ENCODE results near the gene HMOX2.

Gene HMOX2

DNA sequence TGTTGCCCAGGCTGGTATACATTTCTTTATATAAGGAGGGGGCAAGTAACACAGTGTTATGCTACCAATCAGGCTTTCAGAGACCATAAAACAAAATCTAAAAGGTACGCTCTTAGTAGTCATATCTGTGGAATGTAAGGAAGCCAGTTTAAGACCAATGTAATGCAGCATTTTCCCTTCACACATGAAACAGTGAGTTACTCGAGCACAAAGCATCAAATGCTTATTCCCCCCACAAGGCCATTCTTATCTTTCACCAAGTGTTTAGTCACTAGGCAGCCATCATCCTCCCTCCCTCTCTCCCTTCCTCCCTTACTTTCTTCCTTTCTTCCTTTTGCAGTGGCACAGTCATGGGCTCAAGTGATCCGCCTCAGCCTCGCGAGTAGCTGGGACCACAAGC, 12.8 kb downstream of the HMOX2 start:
- Histone ChIP-seq H3K9ac (ENCODE audit: low read depth, low read length) (no peak overlapping the region), H3K36me3 (ENCODE audit: control insufficient read depth, insufficient read depth, low read length) (peaks cover 5% of the 10 kb centered on the region), H3K4me3 (ENCODE audit: low read depth, low read length) (no peak overlapping the region), H3K9me3 (ENCODE audit: control insufficient read depth, insufficient read depth, low read length) (no peaks in the 10 kb centered on the region), H3K4me1 (ENCODE audit: control insufficient read depth, insufficient read depth, low read length) (no peaks in the 10 kb centered on the region), H3K27me3 (ENCODE audit: control insufficient read depth, insufficient read depth, low read length) (no peaks in the 10 kb centered on the region)

DNA sequence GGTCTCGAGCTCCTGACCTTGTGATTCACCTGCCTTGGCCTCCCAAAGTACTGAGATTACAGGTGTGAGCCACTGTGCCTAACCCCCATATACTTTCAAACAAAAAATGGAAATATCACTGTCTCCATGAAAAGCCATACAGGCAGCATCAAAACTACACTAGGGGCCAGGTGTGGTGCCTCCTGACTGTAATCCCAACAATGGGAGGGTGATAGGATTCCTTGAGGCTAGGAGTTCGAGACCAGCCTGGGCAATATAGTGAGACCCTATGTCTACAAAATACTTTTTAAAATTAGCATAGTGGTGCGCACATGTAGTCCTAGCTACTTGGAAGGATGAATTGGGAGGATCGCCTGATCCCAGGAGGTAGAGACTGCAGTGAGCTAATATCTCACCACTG, 15.7 kb downstream of the HMOX2 start:
- no peak overlapping the region for H3K9ac ChIP-seq (ENCODE audit: low read depth, low read length)
- H3K36me3 ChIP-seq (ENCODE audit: control insufficient read depth, insufficient read depth, low read length) = no peaks in the 10 kb centered on the region
- H3K4me3 ChIP-seq (ENCODE audit: low read depth, low read length) = no peak overlapping the region
- H3K4me1 ChIP-seq (ENCODE audit: control insufficient read depth, insufficient read depth, low read length) = peaks cover 5% of the 10 kb centered on the region
- H3K27me3 ChIP-seq (ENCODE audit: control insufficient read depth, insufficient read depth, low read length) = no peaks in the 10 kb centered on the region
- H3K9me3 ChIP-seq (ENCODE audit: control insufficient read depth, insufficient read depth, low read length) = no peaks in the 10 kb centered on the region

DNA sequence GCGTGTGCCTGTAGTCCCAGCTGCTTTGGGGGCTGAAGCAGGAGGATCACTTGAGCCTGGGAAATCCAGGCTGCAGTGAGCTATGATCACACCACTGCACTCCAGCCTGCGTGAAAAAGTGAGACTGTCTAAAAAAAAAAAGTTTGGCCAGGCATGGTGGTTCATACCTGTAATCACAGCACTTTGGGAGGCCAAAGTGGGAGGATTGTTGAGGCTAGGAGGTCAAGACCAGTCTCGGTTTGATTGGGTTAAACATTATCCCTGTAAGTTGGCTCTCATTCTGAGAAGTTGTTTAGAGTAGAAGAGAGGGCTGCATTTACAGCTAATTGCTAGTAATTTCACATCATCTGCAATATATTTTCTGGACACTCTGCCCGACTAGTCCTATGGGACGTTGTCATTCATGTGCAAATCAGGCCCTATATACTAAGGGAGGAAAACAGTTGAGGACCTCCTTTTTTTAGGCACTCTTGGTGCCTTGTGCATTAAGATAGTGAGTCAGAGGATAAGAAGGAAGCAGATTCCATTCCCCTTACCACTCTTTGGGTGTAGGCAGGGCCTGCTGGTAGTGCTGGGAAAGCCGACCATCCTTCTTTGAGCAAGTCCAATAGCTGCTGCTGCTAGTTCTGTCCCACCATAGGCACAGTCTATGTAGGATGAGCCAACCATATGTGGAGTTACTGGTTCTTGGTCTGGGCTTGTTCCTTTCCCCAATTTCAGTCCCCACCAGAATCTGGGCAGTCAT, 18.7 kb downstream of the HMOX2 start:
- H3K9me3 ChIP-seq (ENCODE audit: control insufficient read depth, insufficient read depth, low read length) = no peaks in the 10 kb centered on the region
- H3K4me3 ChIP-seq (ENCODE audit: low read depth, low read length) = no peak overlapping the region
- H3K27me3 ChIP-seq (ENCODE audit: control insufficient read depth, insufficient read depth, low read length) = no peaks in the 10 kb centered on the region
- no peak overlapping the region for H3K9ac ChIP-seq (ENCODE audit: low read depth, low read length)
- no peaks in the 10 kb centered on the region for H3K36me3 ChIP-seq (ENCODE audit: control insufficient read depth, insufficient read depth, low read length)
- peaks cover 5% of the 10 kb centered on the region for H3K4me1 ChIP-seq (ENCODE audit: control insufficient read depth, insufficient read depth, low read length)

DNA sequence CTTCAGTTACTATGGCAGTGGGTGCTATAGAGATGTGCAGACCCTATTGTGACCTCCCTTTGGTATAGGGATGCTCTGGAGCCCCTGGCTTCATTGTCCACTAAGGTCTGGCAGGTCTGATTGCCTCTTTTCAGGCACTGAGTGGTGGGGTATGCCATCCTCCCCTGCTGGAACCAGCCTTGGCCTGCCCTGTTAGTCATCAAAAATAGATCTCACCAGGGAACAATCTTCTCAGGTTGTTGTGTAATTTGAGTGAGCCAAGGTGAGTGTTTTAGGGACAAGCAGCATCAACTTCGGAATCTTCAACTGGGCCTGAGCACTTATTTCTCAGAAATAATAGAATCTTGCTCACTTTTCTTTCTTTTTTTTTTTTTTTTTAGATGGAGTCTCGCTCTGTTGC, 19.6 kb downstream of the HMOX2 start:
- no peak overlapping the region for H3K9ac ChIP-seq (ENCODE audit: low read depth, low read length)
- peaks cover 5% of the 10 kb centered on the region for H3K4me1 ChIP-seq (ENCODE audit: control insufficient read depth, insufficient read depth, low read length)
- H3K9me3 ChIP-seq (ENCODE audit: control insufficient read depth, insufficient read depth, low read length) = no peaks in the 10 kb centered on the region
- no peaks in the 10 kb centered on the region for H3K36me3 ChIP-seq (ENCODE audit: control insufficient read depth, insufficient read depth, low read length)
- H3K27me3 ChIP-seq (ENCODE audit: control insufficient read depth, insufficient read depth, low read length) = no peaks in the 10 kb centered on the region
- H3K4me3 ChIP-seq (ENCODE audit: low read depth, low read length) = no peak overlapping the region

DNA sequence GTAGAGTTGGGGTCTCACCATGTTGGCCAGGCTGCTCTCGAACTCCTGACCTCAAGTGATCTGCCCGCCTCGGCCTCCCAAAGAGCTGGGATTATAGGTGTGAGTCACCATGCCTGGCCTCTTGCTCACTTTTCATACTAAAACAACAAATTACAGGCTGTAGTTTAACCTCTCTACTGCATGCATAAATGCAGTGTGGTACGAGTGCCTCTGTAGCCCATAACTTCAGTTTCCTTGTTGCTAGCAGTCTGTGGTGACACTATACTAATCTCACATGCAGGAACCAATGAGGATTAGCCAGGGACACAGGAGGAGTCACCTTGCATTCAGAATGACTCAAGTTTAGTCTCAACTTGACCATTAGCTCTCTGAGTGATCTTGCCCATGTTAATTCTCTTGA, 20.1 kb downstream of the HMOX2 start:
- Histone ChIP-seq H3K9ac (ENCODE audit: low read depth, low read length) (no peak overlapping the region), H3K4me3 (ENCODE audit: low read depth, low read length) (no peak overlapping the region), H3K4me1 (ENCODE audit: control insufficient read depth, insufficient read depth, low read length) (peaks cover 5% of the 10 kb centered on the region), H3K36me3 (ENCODE audit: control insufficient read depth, insufficient read depth, low read length) (no peaks in the 10 kb centered on the region), H3K27me3 (ENCODE audit: control insufficient read depth, insufficient read depth, low read length) (no peaks in the 10 kb centered on the region), H3K9me3 (ENCODE audit: control insufficient read depth, insufficient read depth, low read length) (no peaks in the 10 kb centered on the region)

DNA sequence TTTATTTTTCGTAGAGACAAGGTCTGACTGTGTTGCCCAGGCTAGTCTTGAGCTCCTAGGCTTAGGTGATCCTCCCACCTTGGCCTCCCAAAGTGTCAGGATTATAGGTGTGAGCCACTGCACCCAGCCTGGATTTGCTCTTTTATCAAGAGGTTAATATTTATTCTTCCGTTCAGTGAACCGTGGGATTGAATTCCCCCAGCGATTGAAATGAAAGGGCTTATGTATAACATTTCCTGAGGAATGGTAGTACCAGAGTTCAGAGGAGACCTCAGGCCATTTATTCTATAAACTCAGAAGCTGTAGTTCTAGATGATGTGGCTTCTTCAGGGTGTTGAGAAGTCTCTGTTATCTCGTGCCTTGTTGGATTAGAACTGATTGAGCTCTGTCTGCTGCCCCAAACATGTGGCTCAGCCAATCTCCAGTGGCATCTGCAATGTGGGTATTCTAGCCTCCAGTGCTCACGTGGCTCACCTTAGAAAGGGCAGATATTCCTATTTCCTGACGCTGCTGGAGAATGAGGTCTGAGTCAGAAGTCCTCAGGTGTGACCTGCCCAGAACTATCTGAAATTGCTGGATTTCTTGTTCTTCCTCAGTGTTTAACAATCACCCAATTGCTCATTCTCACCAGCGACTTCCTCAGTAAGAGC, 22.5 kb downstream of the HMOX2 start:
- Histone ChIP-seq H3K27me3 (ENCODE audit: control insufficient read depth, insufficient read depth, low read length) (no peaks in the 10 kb centered on the region), H3K9me3 (ENCODE audit: control insufficient read depth, insufficient read depth, low read length) (no peaks in the 10 kb centered on the region), H3K4me1 (ENCODE audit: control insufficient read depth, insufficient read depth, low read length) (peaks cover 5% of the 10 kb centered on the region), H3K36me3 (ENCODE audit: control insufficient read depth, insufficient read depth, low read length) (no peaks in the 10 kb centered on the region), H3K4me3 (ENCODE audit: low read depth, low read length) (no peak overlapping the region), H3K9ac (ENCODE audit: low read depth, low read length) (no peak overlapping the region)

DNA sequence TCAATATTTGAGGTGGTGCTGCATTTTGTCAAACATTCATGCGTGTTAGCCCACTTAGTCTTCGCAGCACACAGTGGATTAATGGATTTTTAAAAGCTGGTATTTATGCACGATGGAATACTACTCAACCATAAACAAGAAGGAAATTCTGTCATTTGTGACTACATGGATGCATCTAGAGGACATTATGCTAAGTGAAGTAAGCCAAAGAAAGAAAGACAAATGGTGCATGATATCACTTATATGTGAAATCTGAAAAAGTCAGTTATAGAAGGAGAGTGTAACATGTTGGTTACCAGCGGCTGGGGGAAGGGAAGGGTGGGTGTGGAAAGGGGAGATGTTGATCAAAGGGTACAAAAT, 23.0 kb downstream of the HMOX2 start:
- no peak overlapping the region for H3K4me3 ChIP-seq (ENCODE audit: low read depth, low read length)
- H3K9ac ChIP-seq (ENCODE audit: low read depth, low read length) = no peak overlapping the region
- no peaks in the 10 kb centered on the region for H3K9me3 ChIP-seq (ENCODE audit: control insufficient read depth, insufficient read depth, low read length)
- H3K36me3 ChIP-seq (ENCODE audit: control insufficient read depth, insufficient read depth, low read length) = no peaks in the 10 kb centered on the region
- peaks cover 5% of the 10 kb centered on the region for H3K4me1 ChIP-seq (ENCODE audit: control insufficient read depth, insufficient read depth, low read length)
- no peaks in the 10 kb centered on the region for H3K27me3 ChIP-seq (ENCODE audit: control insufficient read depth, insufficient read depth, low read length)

DNA sequence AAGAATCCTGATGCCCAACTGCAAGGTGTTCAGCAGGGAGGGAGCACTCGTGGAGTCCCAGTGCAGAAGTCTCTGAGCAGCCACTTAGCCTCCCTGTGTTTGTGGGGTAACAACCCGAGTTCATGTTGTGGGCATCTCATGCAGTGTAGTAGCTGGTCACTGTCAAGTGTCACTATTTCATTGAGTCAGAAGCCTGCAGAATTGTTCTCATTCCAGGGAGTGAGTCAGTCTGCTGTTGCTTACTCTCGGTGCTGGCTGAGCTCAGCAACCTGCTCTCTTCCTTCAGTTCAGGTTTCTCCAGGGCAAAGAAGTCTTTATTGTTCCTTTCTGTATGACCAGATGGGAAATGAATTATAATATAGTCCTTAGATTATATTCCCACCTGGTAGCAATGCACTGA, 24.1 kb downstream of the HMOX2 start:
- Histone ChIP-seq H3K27me3 (ENCODE audit: control insufficient read depth, insufficient read depth, low read length) (no peaks in the 10 kb centered on the region), H3K9ac (ENCODE audit: low read depth, low read length) (no peak overlapping the region), H3K9me3 (ENCODE audit: control insufficient read depth, insufficient read depth, low read length) (no peaks in the 10 kb centered on the region), H3K4me1 (ENCODE audit: control insufficient read depth, insufficient read depth, low read length) (peaks cover under 1% of the 10 kb centered on the region), H3K36me3 (ENCODE audit: control insufficient read depth, insufficient read depth, low read length) (no peaks in the 10 kb centered on the region), H3K4me3 (ENCODE audit: low read depth, low read length) (no peak overlapping the region)

DNA sequence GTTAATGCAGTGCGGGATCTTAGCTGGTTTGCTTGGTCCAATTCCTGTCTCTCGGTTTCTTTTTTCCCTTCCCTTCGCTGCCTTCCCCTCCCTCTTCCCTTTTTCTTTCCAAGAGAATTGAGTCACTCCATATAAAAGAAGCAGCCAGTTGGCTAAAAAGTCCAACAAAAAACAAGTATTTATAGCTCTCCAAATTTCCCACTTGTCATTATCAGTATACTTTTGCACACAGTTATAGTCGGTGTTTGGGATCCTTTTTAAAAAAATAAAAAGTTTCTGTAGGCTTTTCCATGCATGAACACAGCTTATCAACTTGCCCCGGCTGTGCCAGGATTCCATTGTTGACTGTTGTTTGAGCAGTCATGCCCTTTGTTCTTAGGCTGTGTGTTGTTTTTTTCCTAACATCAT, 24.9 kb downstream of the HMOX2 start:
- no peak overlapping the region for H3K4me3 ChIP-seq (ENCODE audit: low read depth, low read length)
- no peaks in the 10 kb centered on the region for H3K4me1 ChIP-seq (ENCODE audit: control insufficient read depth, insufficient read depth, low read length)

DNA sequence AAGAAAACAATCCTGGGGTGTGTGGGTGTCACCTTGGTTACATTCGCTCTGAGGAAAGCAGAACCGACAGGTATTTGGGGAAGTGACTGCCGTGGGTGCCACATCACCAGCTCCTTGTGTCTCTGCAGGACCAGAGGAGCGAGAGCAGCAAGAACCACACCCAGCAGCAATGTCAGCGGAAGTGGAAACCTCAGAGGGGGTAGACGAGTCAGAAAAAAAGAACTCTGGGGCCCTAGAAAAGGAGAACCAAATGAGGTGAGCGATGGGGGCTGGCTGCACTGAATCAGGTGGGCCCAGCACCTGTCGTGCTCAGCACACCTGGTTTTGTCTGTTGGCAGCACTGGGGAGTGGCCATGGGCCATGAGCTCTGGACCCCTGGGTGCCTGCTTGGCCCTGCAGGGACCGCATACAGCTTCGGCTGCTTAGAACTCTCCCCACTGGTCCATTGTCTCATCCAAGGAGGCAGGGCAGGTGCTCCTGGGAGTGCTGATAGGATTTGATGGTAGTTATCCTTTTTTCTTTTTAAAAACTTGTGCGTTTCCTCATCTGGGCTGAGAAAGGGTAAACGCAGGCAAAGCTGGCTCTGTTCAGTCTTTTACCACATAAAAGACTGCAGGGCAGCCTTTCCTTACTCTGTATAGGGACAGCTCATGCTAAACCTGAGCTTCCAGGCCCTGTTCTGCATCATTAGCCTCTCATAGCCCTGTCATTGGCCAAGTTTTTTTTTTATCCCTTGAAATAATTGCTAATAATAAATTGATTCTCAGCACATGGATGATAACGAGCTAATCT, 29.4 kb downstream of the HMOX2 start:
- no peak overlapping the region for H3K9ac ChIP-seq (ENCODE audit: low read depth, low read length)

More for the DNA sequence above, 24.9 kb downstream of the HMOX2 start:
- H3K36me3 ChIP-seq (ENCODE audit: control insufficient read depth, insufficient read depth, low read length) = no peaks in the 10 kb centered on the region
- no peaks in the 10 kb centered on the region for H3K27me3 ChIP-seq (ENCODE audit: control insufficient read depth, insufficient read depth, low read length)
- H3K9ac ChIP-seq (ENCODE audit: low read depth, low read length) = no peak overlapping the region
- no peaks in the 10 kb centered on the region for H3K9me3 ChIP-seq (ENCODE audit: control insufficient read depth, insufficient read depth, low read length)

DNA sequence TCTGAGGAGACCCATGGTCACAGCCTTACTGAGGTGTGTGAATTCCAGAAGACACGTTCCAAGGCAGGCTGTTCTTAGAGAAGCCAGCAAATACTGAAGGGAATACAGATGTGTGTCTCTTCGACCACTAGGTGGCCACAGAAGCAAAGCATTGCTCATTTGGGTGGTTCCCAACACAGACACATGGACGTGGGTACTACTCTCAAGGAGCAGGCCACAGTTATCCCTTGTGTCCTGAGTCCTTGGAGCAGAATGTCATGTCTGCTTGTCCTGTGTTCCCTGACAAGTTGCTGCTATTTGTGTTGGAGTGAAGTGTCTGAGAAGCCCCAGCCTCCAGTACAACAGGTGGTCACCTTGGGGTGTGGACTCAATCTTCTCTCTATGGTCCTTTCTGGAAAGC, 30.3 kb downstream of the HMOX2 start:
- Histone ChIP-seq H3K27me3 (ENCODE audit: control insufficient read depth, insufficient read depth, low read length) (no peaks in the 10 kb centered on the region), H3K9ac (ENCODE audit: low read depth, low read length) (no peak overlapping the region), H3K36me3 (ENCODE audit: control insufficient read depth, insufficient read depth, low read length) (peaks cover 34% of the 10 kb centered on the region), H3K4me1 (ENCODE audit: control insufficient read depth, insufficient read depth, low read length) (no peaks in the 10 kb centered on the region), H3K4me3 (ENCODE audit: low read depth, low read length) (no peak overlapping the region), H3K9me3 (ENCODE audit: control insufficient read depth, insufficient read depth, low read length) (no peaks in the 10 kb centered on the region)

More for the DNA sequence above, 29.4 kb downstream of the HMOX2 start:
- H3K4me1 ChIP-seq (ENCODE audit: control insufficient read depth, insufficient read depth, low read length) = no peaks in the 10 kb centered on the region
- no peaks in the 10 kb centered on the region for H3K9me3 ChIP-seq (ENCODE audit: control insufficient read depth, insufficient read depth, low read length)
- H3K27me3 ChIP-seq (ENCODE audit: control insufficient read depth, insufficient read depth, low read length) = no peaks in the 10 kb centered on the region
- peaks cover 26% of the 10 kb centered on the region for H3K36me3 ChIP-seq (ENCODE audit: control insufficient read depth, insufficient read depth, low read length)
- H3K4me3 ChIP-seq (ENCODE audit: low read depth, low read length) = no peak overlapping the region

Data from iPS-15b (cell line).